ENCODE data around the gene CDX1.

CDX1 gene

DNA sequence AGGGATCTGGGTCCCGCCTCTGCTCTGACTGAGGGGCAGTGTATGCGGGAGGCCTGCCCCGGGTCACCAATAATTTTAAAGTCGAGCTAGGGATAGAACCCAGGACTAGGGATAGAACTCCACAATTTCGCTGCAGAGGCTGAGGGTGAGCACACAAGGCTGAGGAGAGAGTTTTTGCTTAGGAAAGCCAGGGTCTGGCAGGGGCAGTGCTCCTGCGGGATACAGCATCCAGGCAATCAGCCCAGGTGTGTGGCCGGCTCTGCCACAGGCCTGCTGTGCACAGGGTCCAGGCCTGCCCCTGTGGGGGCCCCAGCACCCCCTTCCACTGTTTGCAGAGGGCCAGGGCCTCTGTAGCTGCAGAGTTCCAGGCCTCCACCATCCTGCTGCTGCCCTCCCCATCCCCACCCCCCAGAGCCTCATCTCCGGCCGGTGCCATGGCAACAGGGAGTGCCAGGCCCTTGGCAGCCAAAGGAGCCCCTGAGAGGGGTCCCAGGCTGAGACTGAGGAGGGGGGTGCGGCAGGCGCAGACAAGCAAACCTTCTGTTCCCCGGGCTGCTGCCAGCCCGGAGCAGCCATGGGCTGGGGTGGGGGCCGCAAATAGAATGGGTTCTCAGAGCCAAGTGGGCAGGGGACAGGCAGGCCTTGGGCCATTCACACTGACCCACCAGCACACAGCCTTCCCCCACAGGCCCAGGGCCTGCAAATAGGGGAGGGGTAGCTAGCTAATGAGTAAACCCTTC, 19.5 kb upstream of the CDX1 start:
- TF ChIP-seq GATA3 (IDR thresholded peaks at IDR 0.05; ENCODE audit: low read depth, low read length), result no peak
- no peak for TF ChIP-seq GATA2 (IDR thresholded peaks at IDR 0.05; ENCODE audit: low read depth, low read length)

DNA sequence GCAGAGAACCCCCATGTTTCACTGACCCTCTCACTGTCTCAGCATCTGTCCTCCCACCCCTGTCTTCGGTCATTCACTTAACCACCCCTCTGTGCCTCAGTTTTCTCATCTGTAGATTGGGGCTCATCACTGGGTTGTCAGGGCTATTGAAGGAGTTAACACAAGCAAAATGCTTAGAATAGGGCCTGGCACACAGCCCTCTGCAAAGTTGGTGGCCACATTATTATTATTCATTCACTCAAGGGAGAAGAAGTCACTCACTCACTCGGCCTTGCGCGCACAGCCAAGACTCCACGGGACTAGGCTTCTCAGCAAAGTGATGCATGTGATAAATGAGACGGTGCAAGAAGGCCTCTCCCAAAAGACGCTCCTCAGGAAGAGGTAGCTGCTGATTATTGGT, 18.9 kb upstream of the CDX1 start:
- TF ChIP-seq GATA3 (IDR thresholded peaks at IDR 0.05; ENCODE audit: low read depth, low read length), result no peak
- no peak for TF ChIP-seq GATA2 (IDR thresholded peaks at IDR 0.05; ENCODE audit: low read depth, low read length)

DNA sequence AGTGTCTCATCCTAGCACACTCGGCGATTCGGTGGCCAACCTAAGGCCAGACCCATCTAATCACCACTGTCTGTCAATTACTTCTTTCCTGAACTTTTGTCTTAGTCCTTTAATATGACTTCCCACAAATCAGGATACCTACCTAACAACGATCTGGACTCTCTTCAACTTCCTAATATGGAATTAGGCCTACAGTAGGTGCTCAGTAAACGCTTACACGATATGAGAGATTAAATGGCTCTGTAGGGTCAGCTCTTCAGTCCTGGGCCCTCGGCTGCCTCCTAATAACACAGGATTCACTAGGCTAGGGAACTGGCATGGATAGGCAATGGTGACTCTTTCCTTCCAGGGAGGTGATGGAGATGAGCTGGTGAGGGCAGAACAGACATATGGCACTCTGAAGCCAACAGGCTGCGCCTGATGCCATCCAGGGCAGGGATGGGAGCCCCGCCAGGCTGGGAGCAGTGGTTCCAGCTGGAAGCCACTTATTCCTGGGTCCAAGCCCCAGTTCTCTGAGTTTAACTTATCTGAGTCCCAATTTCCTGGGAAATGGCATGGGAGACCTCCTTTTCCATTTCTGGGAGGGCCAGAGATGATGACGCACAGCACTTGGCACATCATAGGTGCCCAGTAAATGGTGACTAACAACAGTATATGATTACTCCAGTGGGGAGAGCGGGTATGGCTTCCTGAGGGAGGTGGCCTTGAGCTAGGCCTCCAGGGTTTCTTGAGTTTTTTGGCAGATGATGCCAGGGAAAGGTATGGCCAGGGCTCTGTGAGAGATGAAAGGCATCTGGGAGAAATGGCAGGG, 18.3 kb upstream of the CDX1 start:
- TF ChIP-seq GATA3 (IDR thresholded peaks at IDR 0.05; ENCODE audit: low read depth, low read length), result no peak
- no peak for TF ChIP-seq GATA2 (IDR thresholded peaks at IDR 0.05; ENCODE audit: low read depth, low read length)

DNA sequence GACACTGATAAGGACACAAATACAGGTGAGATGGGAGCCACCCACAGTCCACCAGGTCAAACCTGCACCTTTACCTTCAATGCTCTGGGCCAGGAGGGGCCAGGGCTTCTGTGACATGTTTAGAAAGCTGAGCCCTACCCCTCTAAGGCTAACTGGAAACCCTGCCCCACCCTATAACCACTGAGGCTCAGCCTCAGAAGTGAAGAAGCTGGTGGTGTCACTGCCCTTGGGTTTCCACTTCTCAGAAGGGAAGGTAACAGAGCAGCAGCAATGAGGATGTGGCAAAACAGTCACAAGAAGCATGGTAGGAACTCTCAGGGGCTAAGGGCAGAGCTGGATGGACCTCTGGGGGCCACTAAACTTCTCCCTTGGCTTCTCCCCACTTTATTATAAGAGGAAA, 17.0 kb upstream of the CDX1 start:
- TF ChIP-seq GATA2 (IDR thresholded peaks at IDR 0.05; ENCODE audit: low read depth, low read length) (no peak), GATA3 (IDR thresholded peaks at IDR 0.05; ENCODE audit: low read depth, low read length) (no peak)

DNA sequence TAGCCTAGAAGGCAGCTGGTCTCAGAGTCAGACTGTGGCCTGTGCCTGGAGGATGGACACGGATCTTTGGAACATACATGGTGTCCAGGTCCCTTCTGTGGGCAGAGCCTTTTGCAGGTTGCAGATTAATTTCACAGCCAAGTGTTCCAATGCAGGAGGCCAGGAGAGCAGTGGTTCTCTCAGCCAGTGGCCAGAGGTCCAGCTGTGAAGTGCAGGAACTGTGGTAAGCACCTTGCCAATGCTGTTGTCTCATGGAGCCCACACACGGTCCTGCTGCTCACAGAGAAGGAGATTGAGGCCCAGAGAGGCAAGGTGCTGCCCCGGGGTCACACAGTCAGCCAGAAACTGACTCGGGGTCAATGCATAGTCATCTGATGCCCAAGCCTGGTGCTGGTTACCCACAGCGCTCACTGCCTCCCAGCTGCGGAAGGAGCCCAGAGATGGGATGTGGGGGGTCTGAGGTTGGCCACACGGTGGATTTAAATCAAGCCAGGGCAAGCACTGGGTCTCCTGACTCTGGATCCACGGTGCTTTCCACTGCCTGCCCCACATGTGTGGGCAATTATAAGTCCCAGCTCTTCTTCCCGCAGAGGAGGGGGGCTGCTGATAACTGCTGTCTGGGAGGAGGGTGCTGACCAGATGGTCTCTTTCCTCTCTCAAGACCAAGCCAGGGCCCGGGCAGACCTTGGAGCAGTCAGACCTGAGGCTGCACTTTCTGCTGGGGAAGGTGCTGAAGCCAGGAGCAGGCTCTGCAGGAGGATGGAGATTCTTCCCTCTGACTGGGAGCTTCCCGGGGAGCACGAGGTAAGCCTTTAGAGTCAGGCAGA, 13.7 kb upstream of the CDX1 start:
- peak; percentile 55; the same call in 1 of the 2 replicates for TF ChIP-seq GATA2 (IDR thresholded peaks at IDR 0.05; ENCODE audit: low read depth, low read length)
- no peak for TF ChIP-seq GATA3 (IDR thresholded peaks at IDR 0.05; ENCODE audit: low read depth, low read length)

DNA sequence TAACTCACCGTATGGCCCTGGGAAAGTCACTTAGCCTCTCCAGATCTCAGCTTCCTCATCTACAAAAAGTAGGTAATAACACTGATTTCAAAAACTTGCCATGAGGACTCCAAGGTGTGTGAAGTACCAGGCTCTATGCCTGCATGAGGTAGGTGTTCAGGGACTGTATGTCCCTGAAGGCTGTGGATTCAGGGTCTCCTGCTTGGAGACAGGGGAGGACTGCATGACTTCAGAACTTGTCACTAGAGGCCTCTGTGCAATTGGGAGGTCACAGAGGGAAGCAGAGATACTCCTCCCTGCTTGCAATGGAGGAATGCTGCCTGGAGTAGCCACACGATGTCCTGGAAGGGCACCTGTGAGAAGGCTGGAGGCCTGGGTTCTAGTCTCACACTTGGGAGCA, 13.1 kb upstream of the CDX1 start:
- TF ChIP-seq GATA2 (IDR thresholded peaks at IDR 0.05; ENCODE audit: low read depth, low read length) (no peak), GATA3 (IDR thresholded peaks at IDR 0.05; ENCODE audit: low read depth, low read length) (no peak)

DNA sequence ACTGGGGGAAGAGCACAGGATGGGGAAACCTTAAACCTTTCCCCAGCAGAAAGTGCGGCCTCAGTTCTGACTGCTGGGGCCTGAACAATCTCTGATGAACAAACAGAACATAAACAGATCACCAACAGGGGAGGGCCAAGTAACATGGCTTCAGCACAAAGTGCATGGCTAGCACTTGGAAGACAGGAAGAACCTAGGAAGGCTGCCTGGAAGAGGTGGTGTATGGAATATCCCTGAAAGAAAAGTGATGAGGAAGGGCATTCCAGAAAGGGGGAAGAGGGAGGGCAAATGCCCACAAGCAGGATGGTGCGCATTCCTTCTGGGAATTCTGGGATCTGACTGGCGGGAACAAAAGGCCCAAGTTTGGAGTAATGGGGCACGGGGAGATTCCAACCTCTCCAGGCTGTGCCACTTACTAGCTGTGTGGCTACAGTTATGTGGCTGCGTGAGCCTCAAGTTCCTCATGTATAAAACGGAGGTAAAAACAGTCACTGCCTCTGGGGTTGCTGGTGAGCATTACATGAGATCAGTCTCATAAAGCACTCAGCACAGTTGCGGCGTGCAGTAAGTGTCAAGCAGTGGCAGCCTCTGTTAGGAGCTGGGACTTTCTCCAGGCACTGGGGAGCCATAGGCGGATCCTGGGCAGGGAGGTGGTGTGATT, 12.5 kb upstream of the CDX1 start:
- TF ChIP-seq GATA2 (IDR thresholded peaks at IDR 0.05; ENCODE audit: low read depth, low read length) (no peak), GATA3 (IDR thresholded peaks at IDR 0.05; ENCODE audit: low read depth, low read length) (no peak)

DNA sequence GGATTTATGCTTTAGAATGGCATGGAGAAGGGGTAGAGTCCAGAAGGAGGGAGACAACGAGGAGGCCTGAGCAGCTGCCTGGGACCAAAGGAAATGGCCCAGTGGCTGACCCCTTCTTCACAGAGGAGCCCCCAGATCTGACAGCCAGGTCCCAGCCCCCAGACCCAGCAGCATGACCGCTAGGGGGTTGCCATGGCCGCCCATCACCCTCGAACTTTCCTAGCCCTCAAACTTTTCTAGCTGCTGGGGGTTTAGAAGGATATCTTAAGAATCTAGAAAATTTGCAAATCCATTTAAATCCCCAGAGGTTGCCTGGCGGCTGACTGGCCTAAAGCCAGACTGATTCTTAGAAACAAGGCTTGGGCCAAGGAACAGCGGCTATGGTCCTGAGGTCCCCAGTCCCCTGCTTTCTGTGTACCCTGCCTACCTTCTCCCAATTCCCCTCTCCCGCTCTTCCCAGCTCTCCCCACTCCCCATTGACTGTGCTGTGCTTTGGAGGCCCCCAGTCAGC, 11.9 kb upstream of the CDX1 start:
- TF ChIP-seq GATA2 (IDR thresholded peaks at IDR 0.05; ENCODE audit: low read depth, low read length) (no peak), GATA3 (IDR thresholded peaks at IDR 0.05; ENCODE audit: low read depth, low read length) (no peak)

DNA sequence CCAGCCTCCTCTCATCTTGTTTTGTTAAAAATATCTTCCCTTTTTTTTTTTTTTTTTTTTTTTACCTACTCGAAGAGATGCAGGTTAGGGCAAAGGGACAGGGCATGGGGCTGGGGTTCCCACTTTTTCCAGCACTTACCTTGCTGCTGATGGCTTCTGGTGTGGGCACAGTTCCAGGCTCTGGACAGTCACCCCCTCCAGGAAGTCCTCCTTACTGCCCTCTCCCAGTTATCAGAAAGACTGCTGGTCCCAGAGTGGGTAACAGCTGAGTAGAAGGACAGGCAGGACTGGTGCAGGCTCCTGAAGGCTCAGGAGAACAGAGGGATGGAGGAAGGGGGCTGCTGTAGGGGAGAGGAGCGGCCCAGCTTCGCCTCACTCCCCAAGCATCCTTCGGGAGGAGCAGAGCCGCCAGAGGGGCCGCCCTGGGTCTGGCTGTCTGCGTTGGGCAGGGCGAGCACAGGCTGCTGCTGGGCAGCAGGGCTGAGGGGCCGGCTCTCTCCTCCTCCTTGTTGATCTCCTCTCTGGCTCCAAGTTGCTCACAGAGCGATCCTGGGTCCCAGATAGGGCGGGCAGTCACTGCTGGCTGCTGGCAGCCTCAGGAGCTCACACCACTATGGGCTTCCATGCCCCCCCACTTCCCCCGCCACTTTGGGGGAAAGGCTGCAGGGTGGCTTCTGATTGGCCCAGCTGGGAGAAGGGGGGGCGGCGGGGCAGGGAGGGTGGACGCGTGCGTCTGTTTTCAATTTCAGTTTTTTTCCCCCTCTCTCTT, 11.1 kb upstream of the CDX1 start, which contains the start of gene PDGFRB:
TSS of gene PDGFRB (minus strand) at position 588 of the 769 bp plus-strand sequence. CDS start 18,798 bp downstream, outside the sequence.
- TF ChIP-seq GATA3 (IDR thresholded peaks at IDR 0.05; ENCODE audit: low read depth, low read length) (no peak), GATA2 (IDR thresholded peaks at IDR 0.05; ENCODE audit: low read depth, low read length) (no peak)

DNA sequence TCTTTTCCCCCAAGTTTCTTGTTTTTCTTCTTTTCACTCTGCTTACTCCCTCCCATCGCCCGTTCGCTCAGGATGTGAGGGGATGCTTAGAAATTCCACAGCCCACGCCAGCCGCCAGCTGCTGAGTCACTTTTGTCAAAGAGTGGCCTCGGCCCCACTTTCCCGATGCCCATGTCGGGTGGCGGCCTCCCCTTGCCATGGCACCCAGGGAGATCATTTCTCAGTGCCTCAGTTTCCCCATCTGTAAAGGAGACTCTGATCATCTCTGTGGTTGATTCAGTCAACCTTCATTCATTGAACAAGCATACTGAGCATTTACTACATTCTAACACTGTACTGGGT, 10.6 kb upstream of the CDX1 start:
- TF ChIP-seq GATA3 (IDR thresholded peaks at IDR 0.05; ENCODE audit: low read depth, low read length), result no peak
- TF ChIP-seq GATA2 (IDR thresholded peaks at IDR 0.05; ENCODE audit: low read depth, low read length), result no peak

DNA sequence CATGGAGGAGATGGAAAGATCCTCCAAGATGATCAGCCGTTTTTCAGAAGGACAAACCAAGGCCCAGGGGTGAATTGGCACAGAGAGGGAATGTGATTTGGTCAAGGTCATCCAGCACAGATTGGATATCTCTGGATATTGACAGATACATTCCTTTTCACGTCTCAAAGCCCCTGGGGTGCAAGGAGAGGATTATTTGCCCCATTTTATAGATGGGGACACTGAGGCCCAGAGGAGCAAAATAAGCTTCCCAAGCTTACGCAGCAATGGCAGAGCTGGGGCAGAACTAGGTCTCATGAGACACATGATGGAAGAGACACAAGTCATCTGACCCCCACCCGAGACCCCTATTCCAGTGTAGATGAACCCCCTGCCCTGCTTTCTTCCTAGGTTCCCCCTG, 10.0 kb upstream of the CDX1 start:
- TF ChIP-seq GATA2 (IDR thresholded peaks at IDR 0.05; ENCODE audit: low read depth, low read length) (no peak), GATA3 (IDR thresholded peaks at IDR 0.05; ENCODE audit: low read depth, low read length) (no peak)

DNA sequence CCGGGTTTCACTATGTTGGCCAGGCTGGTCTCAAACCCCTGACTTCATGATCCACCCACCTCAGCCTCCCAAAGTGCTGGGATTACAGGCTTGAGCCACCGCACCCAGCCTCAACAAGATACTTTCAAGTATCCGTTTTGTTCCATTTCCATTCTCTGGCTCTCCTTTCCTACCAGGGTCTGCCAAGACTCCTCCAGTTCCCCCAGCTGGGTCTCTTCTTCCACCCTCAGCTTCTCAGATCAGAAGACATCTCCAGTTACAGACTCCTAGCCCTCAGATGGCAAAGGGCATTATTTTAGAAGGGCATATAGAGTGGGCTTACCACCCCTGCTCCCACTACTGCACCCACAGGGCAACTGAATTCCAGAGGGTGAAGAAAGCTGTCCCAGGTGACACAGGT, 9.4 kb upstream of the CDX1 start:
- TF ChIP-seq GATA2 (IDR thresholded peaks at IDR 0.05; ENCODE audit: low read depth, low read length) (no peak), GATA3 (IDR thresholded peaks at IDR 0.05; ENCODE audit: low read depth, low read length) (no peak)

Measured in SH-SY5Y (cell line).